HEK293T (cell line): Measurements from ENCODE around the gene NOL11.
"Not testable (repeated sequence)": the region's sequence is repeated elsewhere in the genome, so short reads cannot be mapped to it uniquely, and the experiment has no call there.

Experiments used
- CTCF ChIA-PET: fragments of 350-600 bp; formaldehyde crosslinking; extraction: SDS; loops from one replicate; lab custom pipeline; 2021; ENCODE audit warnings: antibody characterized with exemption, inconsistent platforms; lab: Yijun Ruan, JAX
- POLR2A ChIA-PET: fragments of 350-600 bp; formaldehyde crosslinking; extraction: SDS; loops from one replicate; lab custom pipeline; 2020; ENCODE audit warnings: antibody characterized with exemption, inconsistent platforms; lab: Yijun Ruan, JAX
- DNase-seq: peaks from one replicate; pipeline ENCODE4 v3.0.0; 2012; ENCODE audit warnings: mixed read lengths; ENCODE audit errors: extremely low spot score
- ARNT ChIP-seq: fragments of 450-650 bp; IDR thresholded peaks from 2 replicates; pipeline ENCODE4 v1.6.1; 2017; ENCODE audit warnings: mild to moderate bottlenecking
- BHLHE40 ChIP-seq: fragments of 450-650 bp; IDR thresholded peaks from 2 replicates; pipeline ENCODE4 v1.6.1; 2016; ENCODE audit warnings: mild to moderate bottlenecking, moderate library complexity, borderline replicate concordance
- CTBP1 ChIP-seq: fragments of 450-650 bp; IDR thresholded peaks from 2 replicates; pipeline ENCODE4 v1.6.1; 2016; ENCODE audit warnings: borderline replicate concordance
- ELF4 ChIP-seq: fragments of 450-650 bp; IDR thresholded peaks from 2 replicates; pipeline ENCODE4 v1.6.1; 2017; ENCODE audit warnings: antibody characterized with exemption
- FOXA1 ChIP-seq: fragments of 450-650 bp; IDR thresholded peaks from 2 replicates; pipeline ENCODE4 v1.6.1; 2016; ENCODE audit warnings: mild to moderate bottlenecking
- FOXK2 ChIP-seq: fragments of 450-650 bp; IDR thresholded peaks from 2 replicates; pipeline ENCODE4 v1.6.1; 2016; ENCODE audit warnings: mild to moderate bottlenecking
- FOXM1 ChIP-seq: fragments of 450-650 bp; IDR thresholded peaks from 2 replicates; pipeline ENCODE4 v1.6.1; 2017; ENCODE audit warnings: mild to moderate bottlenecking, borderline replicate concordance
- HDGF ChIP-seq: fragments of 450-650 bp; IDR thresholded peaks from 2 replicates; pipeline ENCODE4 v1.6.1; 2017; ENCODE audit warnings: antibody characterized with exemption, borderline replicate concordance
- L3MBTL2 ChIP-seq: fragments of 450-650 bp; conservative IDR thresholded peaks from 2 replicates; pipeline ENCODE4 v1.6.1; 2016; ENCODE audit warnings: mild to moderate bottlenecking
- LEF1 ChIP-seq: fragments of 450-650 bp; IDR thresholded peaks from 2 replicates; pipeline ENCODE4 v1.6.1; 2017; ENCODE audit warnings: mild to moderate bottlenecking, borderline replicate concordance
- NFRKB ChIP-seq: fragments of 450-650 bp; IDR thresholded peaks from 2 replicates; pipeline ENCODE4 v1.6.1; 2016; ENCODE audit warnings: mild to moderate bottlenecking, moderate library complexity
- PKNOX1 ChIP-seq: fragments of 450-650 bp; IDR thresholded peaks from 2 replicates; pipeline ENCODE4 v1.6.1; 2016
- SP1 ChIP-seq: fragments of 450-650 bp; IDR thresholded peaks from 2 replicates; pipeline ENCODE4 v1.6.1; 2017
- SUZ12 ChIP-seq: fragments of 450-650 bp; IDR thresholded peaks from 2 replicates; pipeline ENCODE4 v1.6.1; 2016; ENCODE audit warnings: mild to moderate bottlenecking
- TARDBP ChIP-seq: fragments of 450-650 bp; IDR thresholded peaks from 2 replicates; pipeline ENCODE4 v1.6.1; 2016
- ZNF384 ChIP-seq: fragments of 450-650 bp; IDR thresholded peaks from 2 replicates; pipeline ENCODE4 v1.6.1; 2016

The NOL11 gene

GRCh38 chr17:67700037-67700724 lies 17.6 kb upstream of the NOL11 start:
- CTCF ChIA-PET: interaction anchor here (0.5 kb wide), 1 partner anchor 73 kb away, joined by 5 read pairs; no protein-coding TSS in a partner anchor
- TF ChIP-seq ELF4: no peak
- no peak for TF ChIP-seq LEF1
- TF ChIP-seq FOXM1: no peak
- no peak for TF ChIP-seq NFRKB
- no peak for TF ChIP-seq FOXA1
- no peak for TF ChIP-seq ARNT
- TF ChIP-seq ZNF384: no peak
- TF ChIP-seq L3MBTL2: no peak
- no peak for TF ChIP-seq HDGF
- TF ChIP-seq SP1: no peak
- TF ChIP-seq BHLHE40: no peak
- no peak for TF ChIP-seq TARDBP
- POLR2A ChIA-PET: no interaction called here
- DNase-seq: no peak

GRCh38 chr17:67700725-67701119 lies 17.0 kb upstream of the NOL11 start:
- POLR2A ChIA-PET: no interaction called here
- DNase-seq: no peak
- no peak for TF ChIP-seq NFRKB
- CTCF ChIA-PET: no interaction called here

DNA sequence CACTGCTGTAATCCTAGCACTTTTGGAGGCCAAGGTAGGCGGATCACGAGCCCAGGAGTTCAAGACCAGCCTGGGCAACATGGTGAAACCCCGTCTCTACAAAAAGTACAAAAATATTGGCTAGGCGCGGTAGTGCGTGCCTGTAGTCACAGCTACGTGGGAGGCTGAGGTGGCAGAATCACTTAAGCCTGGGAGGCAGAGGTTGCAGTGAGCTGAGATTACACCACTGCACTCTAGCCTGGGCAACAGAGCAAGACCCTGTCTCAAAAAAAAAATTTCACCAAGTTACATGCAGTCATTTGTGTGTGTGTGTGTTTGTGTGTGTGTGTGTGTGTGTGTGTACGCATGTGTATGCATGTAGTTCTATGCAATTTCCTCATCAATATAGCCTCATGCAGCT lies 14.9 kb upstream of the NOL11 start:
- POLR2A ChIA-PET, DNase-seq, CTCF ChIA-PET: not testable (repeated sequence)

DNA sequence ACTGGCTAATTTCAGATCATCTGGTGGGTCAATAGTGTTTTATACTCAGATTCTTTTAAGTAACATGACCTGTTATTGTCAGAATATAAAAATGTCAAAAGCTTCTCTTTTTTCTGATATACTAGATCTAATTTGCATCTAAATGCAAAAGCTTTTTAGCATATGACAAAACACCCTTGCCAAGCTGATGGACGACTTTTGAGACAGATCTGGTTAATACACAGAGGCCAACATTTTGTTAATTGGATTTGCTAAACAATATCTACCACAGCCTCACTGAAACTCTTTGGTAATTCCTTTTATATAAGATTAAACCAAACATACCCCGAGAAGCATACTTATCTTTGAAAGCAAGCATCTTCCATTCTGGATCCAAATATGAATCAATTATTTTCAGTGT lies 10.3 kb upstream of the NOL11 start:
- no peak for TF ChIP-seq TARDBP
- TF ChIP-seq SP1: no peak
- TF ChIP-seq ZNF384: no peak
- no peak for TF ChIP-seq BHLHE40
- TF ChIP-seq HDGF: no peak
- no peak for TF ChIP-seq FOXM1
- ChIA-PET POLR2A (interaction anchor here (3.5 kb wide), 1 partner anchor 11 kb away, joined by 20 read pairs; the partner anchor contains the start of gene NOL11), CTCF (interaction anchor here (1.4 kb wide), 1 partner anchor 13 kb away, joined by 3 read pairs; no protein-coding TSS in a partner anchor)
- no peak for DNase-seq

- no peak for DNase-seq
- CTCF ChIA-PET: interaction anchor here (1.4 kb wide), 1 partner anchor 14 kb away, joined by 3 read pairs; no protein-coding TSS in a partner anchor
These were observed 9.4 kb upstream of the NOL11 start for GRCh38 chr17:67708378-67708777.

DNA sequence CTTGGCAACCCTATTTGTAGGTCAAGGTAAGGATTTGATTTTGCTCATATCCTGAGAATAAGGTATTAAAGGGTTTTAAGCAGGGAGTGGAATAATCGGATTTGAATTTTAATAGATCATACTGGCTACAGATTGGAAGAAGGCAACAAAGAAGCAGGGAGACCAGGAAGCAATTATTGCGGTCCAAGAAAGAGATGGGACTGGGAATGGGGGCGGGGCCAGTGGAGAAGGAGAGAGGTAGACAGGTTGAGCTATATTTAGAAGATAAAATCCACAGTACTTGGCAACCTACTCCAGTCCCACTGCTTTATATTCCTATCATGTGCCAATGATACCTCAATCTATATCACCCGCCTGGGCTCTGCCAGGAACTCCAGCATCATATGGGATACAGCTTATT lies 5.8 kb upstream of the NOL11 start:
- TF ChIP-seq FOXA1: no peak
- no peak for TF ChIP-seq FOXK2
- TF ChIP-seq FOXM1: no peak
- TF ChIP-seq L3MBTL2: no peak
- TF ChIP-seq PKNOX1: no peak
- no peak for TF ChIP-seq ZNF384
- ChIA-PET CTCF (no interaction called here), POLR2A (no interaction called here)
- DNase-seq: no peak

More at GRCh38 chr17:67708378-67708777, 9.4 kb upstream of the NOL11 start:
- TF ChIP-seq CTBP1: no peak
- no peak for TF ChIP-seq NFRKB
- no peak for TF ChIP-seq SUZ12
- no peak for TF ChIP-seq FOXK2
- TF ChIP-seq FOXA1: no peak
- no peak for TF ChIP-seq BHLHE40
- no peak for TF ChIP-seq ARNT
- no peak for TF ChIP-seq L3MBTL2
- TF ChIP-seq HDGF: no peak
- TF ChIP-seq ELF4: no peak
- no peak for TF ChIP-seq PKNOX1
- no peak for TF ChIP-seq TARDBP
- no peak for TF ChIP-seq SP1
- no peak for TF ChIP-seq ZNF384
- TF ChIP-seq LEF1: no peak
- POLR2A ChIA-PET: interaction anchor here (3.5 kb wide), 1 partner anchor 10 kb away, joined by 20 read pairs; the partner anchor contains the start of gene NOL11

DNA sequence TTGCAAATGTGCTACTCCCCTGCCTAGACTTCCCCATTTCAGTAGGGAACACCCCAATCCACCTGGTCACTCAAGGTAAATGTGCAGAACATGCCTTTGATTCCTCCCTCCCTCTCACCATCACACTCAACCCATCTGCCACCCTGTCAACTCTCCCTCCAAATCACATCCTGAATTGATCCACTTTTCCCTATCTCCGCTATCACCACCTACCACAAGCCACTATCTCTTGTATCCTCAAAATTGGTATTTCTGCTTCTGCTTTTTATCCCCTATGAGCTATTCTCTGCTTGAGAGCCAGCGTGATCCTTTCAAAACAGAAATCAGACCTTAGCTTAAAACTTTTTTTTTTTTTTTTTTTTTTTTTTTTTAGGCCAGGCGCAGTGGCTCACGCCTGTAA lies 5.4 kb upstream of the NOL11 start:
- CTCF ChIA-PET: no interaction called here
- DNase-seq: no peak
- POLR2A ChIA-PET: no interaction called here
- TF ChIP-seq FOXA1 (no peak), FOXK2 (no peak), ARNT (no peak), FOXM1 (no peak), ELF4 (no peak), BHLHE40 (no peak), PKNOX1 (no peak), SUZ12 (no peak)
